IMR-90 (cell line): ENCODE results near the gene NOD2. TPM values are rescaled to one million over a fixed set of nuclear protein-coding genes. Genes with fewer than 3 reads are reported as not detected.

Experiments used
- ATAC-seq: fragments of 200-7000 bp; cut with Tn5 transposase; 2 replicates; pipeline ENCODE4 v1.9.1; 2020; ENCODE audit warnings: low read depth, mild to moderate bottlenecking, moderate library complexity
- BruUV-seq: library from RNA; stranded (reverse); fragments of 400-500 nt; replicated peaks from 2 replicates; lab custom pipeline; 2021; lab: Mats Ljungman, UMichigan
- CTCF ChIA-PET: fragments of 300-600 bp; formaldehyde crosslinking; extraction: SDS; loops from one replicate; lab custom pipeline; 2021; ENCODE audit warnings: antibody characterized with exemption; lab: Yijun Ruan, JAX
- POLR2A ChIA-PET: fragments of 300-600 bp; sonication (Branson Sonifier 250); formaldehyde crosslinking; loops from one replicate; lab custom pipeline; 2022; ENCODE audit warnings: antibody characterized with exemption; ENCODE audit not compliant: unreplicated experiment; lab: Charles Lee
- DNase-seq: peaks from one replicate; pipeline ENCODE4 v3.0.0; 2013
- H2AFZ ChIP-seq: replicated peaks from 2 replicates; pipeline ENCODE3; 2013; ENCODE audit warnings: low read length, mild to moderate bottlenecking; ENCODE audit not compliant: poor library complexity
- H2AK5ac ChIP-seq: 2 replicates; pipeline ENCODE4 v1.6.1; 2013; ENCODE audit warnings: low read depth, low read length, inconsistent platforms
- H2AK9ac ChIP-seq: replicated peaks from 2 replicates; pipeline ENCODE3; 2013; ENCODE audit warnings: mild to moderate bottlenecking, low read depth, low read length, moderate library complexity; ENCODE audit not compliant: poor library complexity
- H2BK120ac ChIP-seq: 2 replicates; pipeline ENCODE4 v1.6.1; 2013; ENCODE audit warnings: low read depth, low read length, inconsistent platforms
- H2BK15ac ChIP-seq: 3 replicates; pipeline ENCODE4 v1.6.1; 2013; ENCODE audit warnings: low read depth, low read length, inconsistent platforms
- H2BK20ac ChIP-seq: 2 replicates; pipeline ENCODE4 v1.6.1; 2013; ENCODE audit warnings: low read depth, mild to moderate bottlenecking, inconsistent platforms, low read length, moderate library complexity
- H2BK5ac ChIP-seq: 2 replicates; pipeline ENCODE4 v1.6.1; 2013; ENCODE audit warnings: mild to moderate bottlenecking, low read depth, low read length, inconsistent platforms; ENCODE audit not compliant: poor library complexity, severe bottlenecking
- H3K14ac ChIP-seq: replicated peaks from 2 replicates; pipeline ENCODE4 v1.6.1; 2013; ENCODE audit warnings: low read depth, low read length, inconsistent platforms
- H3K18ac ChIP-seq: 2 replicates; pipeline ENCODE4 v1.6.1; 2013; ENCODE audit warnings: low read depth, low read length, control low read depth
- H3K23ac ChIP-seq: 2 replicates; pipeline ENCODE4 v1.6.1; 2013; ENCODE audit warnings: low read depth, low read length, inconsistent platforms
- H3K27ac ChIP-seq: 2 replicates; pipeline ENCODE4 v1.5.1; 2013; ENCODE audit warnings: mild to moderate bottlenecking, control low read depth, low read length; ENCODE audit not compliant: insufficient read depth
- H3K27me3 ChIP-seq: 2 replicates; pipeline ENCODE4 v1.6.1; 2013; ENCODE audit warnings: low read length; ENCODE audit not compliant: control insufficient read depth, insufficient read depth
- H3K36me3 ChIP-seq: 2 replicates; pipeline ENCODE4 v1.6.1; 2013; ENCODE audit warnings: low read length, mixed read lengths; ENCODE audit not compliant: control insufficient read depth, insufficient read depth
- H3K4ac ChIP-seq: 2 replicates; pipeline ENCODE4 v1.6.1; 2013; ENCODE audit warnings: low read depth, low read length, inconsistent platforms
- H3K4me1 ChIP-seq: 2 replicates; pipeline ENCODE4 v1.6.1; 2013; ENCODE audit warnings: low read length, mixed read lengths; ENCODE audit not compliant: control insufficient read depth, insufficient read depth
- H3K4me2 ChIP-seq: 2 replicates; pipeline ENCODE4 v1.6.1; 2013; ENCODE audit warnings: low read depth, mild to moderate bottlenecking, control low read depth, low read length, moderate library complexity
- H3K4me3 ChIP-seq: 2 replicates; pipeline ENCODE4 v1.5.1; 2013; ENCODE audit warnings: low read depth, mild to moderate bottlenecking, control low read depth, low read length, moderate library complexity; ENCODE audit not compliant: insufficient read depth
- H3K56ac ChIP-seq: 2 replicates; pipeline ENCODE4 v1.6.1; 2013; ENCODE audit warnings: low read length, inconsistent platforms; ENCODE audit not compliant: insufficient read depth; ENCODE audit errors: extremely low read depth
- H3K79me1 ChIP-seq, 2 experiments: 2 replicates each; pipeline ENCODE4 v1.6.1; 2013; ENCODE audit warnings: low read length in 2 of 2, inconsistent platforms in 1 of 2, low read depth in 1 of 2
- H3K9ac ChIP-seq: 2 replicates; pipeline ENCODE4 v1.6.1; 2013; ENCODE audit warnings: low read depth, low read length, control low read depth
- H3K9me1 ChIP-seq: 2 replicates; pipeline ENCODE4 v1.6.1; 2013; ENCODE audit warnings: low read length, inconsistent platforms; ENCODE audit not compliant: insufficient read depth
- H3K9me3 ChIP-seq: 2 replicates; pipeline ENCODE4 v1.6.1; 2013; ENCODE audit warnings: low read length; ENCODE audit not compliant: control insufficient read depth, insufficient read depth
- H4K20me1 ChIP-seq: 2 replicates; pipeline ENCODE4 v1.6.1; 2013; ENCODE audit warnings: low read length, inconsistent platforms; ENCODE audit not compliant: insufficient read depth
- H4K5ac ChIP-seq: 2 replicates; pipeline ENCODE4 v1.6.1; 2013; ENCODE audit warnings: mild to moderate bottlenecking, low read depth, low read length, control low read depth
- H4K8ac ChIP-seq, 2 experiments: 2 replicates each; pipeline ENCODE4 v1.6.1; 2013; ENCODE audit warnings: low read depth in 2 of 2, low read length in 2 of 2, control low read depth in 1 of 2, inconsistent platforms in 1 of 2
- H4K91ac ChIP-seq: 2 replicates; pipeline ENCODE4 v1.6.1; 2013; ENCODE audit warnings: low read depth, low read length, inconsistent platforms; ENCODE audit not compliant: insufficient read depth
- BHLHE40 ChIP-seq: fragments of 150-350 bp; IDR thresholded peaks from 2 replicates; pipeline ENCODE4 v1.6.1; 2016; ENCODE audit warnings: mild to moderate bottlenecking, low read depth, low read length
- CEBPB ChIP-seq: IDR thresholded peaks from 2 replicates; pipeline ENCODE4 v1.6.1; 2012; ENCODE audit warnings: low read depth, low read length, improper control_type of control experiment
- CHD1 ChIP-seq: IDR thresholded peaks from 2 replicates; pipeline ENCODE4 v1.6.1; 2012; ENCODE audit warnings: low read depth, low read length, improper control_type of control experiment
- FOS ChIP-seq: fragments of 150-350 bp; IDR thresholded peaks from 2 replicates; pipeline ENCODE4 v1.6.1; 2016; ENCODE audit warnings: low read depth, low read length
- MAFK ChIP-seq: IDR thresholded peaks from 2 replicates; pipeline ENCODE4 v1.6.1; 2012; ENCODE audit warnings: low read depth, low read length, improper control_type of control experiment
- MAZ ChIP-seq: IDR thresholded peaks from 2 replicates; pipeline ENCODE4 v1.6.1; 2012; ENCODE audit warnings: low read depth, mild to moderate bottlenecking, low read length, improper control_type of control experiment, moderate library complexity, borderline replicate concordance
- MXI1 ChIP-seq: IDR thresholded peaks from 2 replicates; pipeline ENCODE4 v1.6.1; 2012; ENCODE audit warnings: low read depth, mild to moderate bottlenecking, low read length, moderate library complexity, borderline replicate concordance
- NFE2L2 ChIP-seq: fragments of 150-350 bp; IDR thresholded peaks from 2 replicates; pipeline ENCODE4 v1.6.1; 2016; ENCODE audit warnings: low read depth, mild to moderate bottlenecking, low read length
- POLR2A ChIP-seq: IDR thresholded peaks from 2 replicates; pipeline ENCODE4 v1.6.1; 2012; ENCODE audit warnings: mild to moderate bottlenecking, low read depth, low read length
- RAD21 ChIP-seq: IDR thresholded peaks from 2 replicates; pipeline ENCODE4 v1.6.1; 2012; ENCODE audit warnings: low read length, improper control_type of control experiment
- RCOR1 ChIP-seq: IDR thresholded peaks from 2 replicates; pipeline ENCODE4 v1.6.1; 2012; ENCODE audit warnings: mild to moderate bottlenecking, low read length, improper control_type of control experiment; ENCODE audit not compliant: insufficient replicate concordance
- RFX5 ChIP-seq: IDR thresholded peaks from 2 replicates; pipeline ENCODE4 v1.8.0; 2012; ENCODE audit warnings: low read depth, mild to moderate bottlenecking, low read length, moderate library complexity
- SMC3 ChIP-seq: fragments of 150-350 bp; IDR thresholded peaks from 2 replicates; pipeline ENCODE4 v1.6.1; 2016; ENCODE audit warnings: low read depth, mild to moderate bottlenecking, antibody characterized with exemption, low read length, moderate library complexity
- WGBS, 2 experiments: methylation state at CpG; one replicate each; pipeline versions ENCODE4 v1.1.5 to v1.1.7; 2013; ENCODE audit warnings: missing lambda C conversion rate in 2 of 2; ENCODE audit not compliant: insufficient read length in 1 of 2; ENCODE audit errors: extremely low coverage in 2 of 2; 5-methylcytosine and 5-hydroxymethylcytosine counted together
- dilution Hi-C: fragments of 300-500 bp; cut with HindIII; formaldehyde crosslinking; loops from one replicate; pipeline ENCODE4 v1.14.3; 2018; ENCODE audit warnings: low sequenced_read_pairs; ENCODE audit not compliant: unreplicated experiment
- in situ Hi-C: fragments of 300-500 bp; cut with MboI; formaldehyde crosslinking; loops from 3 replicates; pipeline ENCODE4 v1.14.3; 2019; ENCODE audit warnings: low sequenced_read_pairs, inconsistent platforms, mixed read lengths
- intact Hi-C: fragments of 100-400 bp; cut with micrococcal nuclease; formaldehyde crosslinking; loops from 2 replicates; pipeline ENCODE4 v1.10.0; 2022
- polyA plus RNA-seq, 3 experiments: library from polyadenylated mRNA; depleted of rRNA; stranded (reverse); fragments of >200 nt; gene quantifications; 2 replicates each; pipeline ENCODE4 v1.2.3, GENCODE V29; 2012; ENCODE audit warnings: low replicate concordance in 1 of 3
- total RNA-seq: library from RNA; depleted of rRNA; stranded (reverse); fragments of >200 nt; gene quantifications from 2 replicates; pipeline ENCODE4 v1.2.3, GENCODE V29; 2012
- TF ChIP-seq, protein P1 (sequence below): fragments of 150-350 bp; IDR thresholded peaks from 2 replicates; pipeline ENCODE4 v1.6.1; 2016; ENCODE audit warnings: low read depth, mild to moderate bottlenecking, low read length, moderate library complexity, borderline replicate concordance
- TF ChIP-seq, protein P2 (sequence below): fragments of 150-350 bp; IDR thresholded peaks from 2 replicates; pipeline ENCODE4 v1.6.1; 2017; ENCODE audit warnings: mild to moderate bottlenecking, antibody characterized with exemption, low read length, low read depth
- TF ChIP-seq, protein P3 (sequence below): conservative IDR thresholded peaks from 2 replicates; pipeline ENCODE4 v1.5.1; 2012; ENCODE audit warnings: mild to moderate bottlenecking, low read depth, low read length, improper control_type of control experiment

Gene NOD2
- total and polyA plus RNA-seq, 2 of the 4 experiments (the other 2 are of a cell fraction) = not detected

DNA sequence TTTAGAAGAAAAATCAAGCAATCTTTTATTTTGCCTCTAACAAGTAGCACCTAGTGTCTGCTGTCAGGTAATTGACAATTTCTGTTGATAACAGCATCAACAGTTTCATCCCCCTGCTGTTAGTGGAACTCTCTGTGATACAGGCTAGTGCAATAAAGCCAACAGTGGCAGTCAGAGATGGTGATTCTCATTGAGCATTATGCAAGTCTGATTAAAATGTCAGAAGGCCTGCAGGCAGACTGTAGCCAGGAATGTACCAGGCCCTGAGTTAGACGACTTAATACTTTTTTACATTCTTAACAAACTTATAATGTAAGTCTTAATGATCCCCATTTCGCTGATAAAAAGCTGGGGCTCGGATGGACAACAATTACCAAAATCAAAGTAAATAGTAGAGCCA is 63.1 kb downstream of the NOD2 start:
- H3K4me1 ChIP-seq = no peaks in the 10 kb centered on the region
- no peak overlapping the region for H2BK20ac ChIP-seq
- H3K4me3 ChIP-seq = no peak overlapping the region
- in situ Hi-C loops (no loop called here), dilution Hi-C loops (no loop called here), intact Hi-C loops (no loop called here)
- CTCF ChIA-PET = interaction anchor here (0.6 kb wide), 1 partner anchor 25 kb away, joined by 4 read pairs; no protein-coding TSS in a partner anchor
- no peak overlapping the region for H2AFZ ChIP-seq
- H3K36me3 ChIP-seq = peaks cover 12% of the 10 kb centered on the region
- DNase-seq (no peak), ATAC-seq (no peak)
- H2AK5ac ChIP-seq = no peak overlapping the region
- no peak overlapping the region for H2BK5ac ChIP-seq
- H3K9me1 ChIP-seq = no peaks in the 10 kb centered on the region
- no peak overlapping the region for H3K9ac ChIP-seq
- no peak overlapping the region for H2AK9ac ChIP-seq
- no peak overlapping the region for H2BK120ac ChIP-seq
- no TSS peak for BruUV-seq
- WGBS, 2 experiments = no CpG with 5 or more reads among the region's 3 CpGs
- no peak overlapping the region for H3K4ac ChIP-seq
- no peak overlapping the region for H3K4me2 ChIP-seq
- H3K23ac ChIP-seq = no peak overlapping the region
- no peak overlapping the region for H3K56ac ChIP-seq
- H4K91ac ChIP-seq = no peak overlapping the region
- H2BK15ac ChIP-seq = no peak overlapping the region
- H3K9me3 ChIP-seq = no peaks in the 10 kb centered on the region
- peaks cover 6 to 8% of the 10 kb centered on the region in 2 experiments; a peak in 1 of 4 replicates for H3K79me1 ChIP-seq
- no peaks in the 10 kb centered on the region for H3K27me3 ChIP-seq
- no peak overlapping the region for H4K8ac ChIP-seq
- H4K20me1 ChIP-seq = no peaks in the 10 kb centered on the region
- TF ChIP-seq RAD21 (no peak), SMC3 (no peak), FOS (no peak), MXI1 (no peak), RCOR1 (no peak), CHD1 (no peak), CEBPB (no peak), RFX5 (no peak), BHLHE40 (no peak), NFE2L2 (no peak), POLR2A (no peak), MAFK (no peak), MAZ (no peak)
- TF ChIP-seq, protein P1, sequence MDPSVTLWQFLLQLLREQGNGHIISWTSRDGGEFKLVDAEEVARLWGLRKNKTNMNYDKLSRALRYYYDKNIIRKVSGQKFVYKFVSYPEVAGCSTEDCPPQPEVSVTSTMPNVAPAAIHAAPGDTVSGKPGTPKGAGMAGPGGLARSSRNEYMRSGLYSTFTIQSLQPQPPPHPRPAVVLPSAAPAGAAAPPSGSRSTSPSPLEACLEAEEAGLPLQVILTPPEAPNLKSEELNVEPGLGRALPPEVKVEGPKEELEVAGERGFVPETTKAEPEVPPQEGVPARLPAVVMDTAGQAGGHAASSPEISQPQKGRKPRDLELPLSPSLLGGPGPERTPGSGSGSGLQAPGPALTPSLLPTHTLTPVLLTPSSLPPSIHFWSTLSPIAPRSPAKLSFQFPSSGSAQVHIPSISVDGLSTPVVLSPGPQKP = no peak
- TF ChIP-seq, protein P2, sequence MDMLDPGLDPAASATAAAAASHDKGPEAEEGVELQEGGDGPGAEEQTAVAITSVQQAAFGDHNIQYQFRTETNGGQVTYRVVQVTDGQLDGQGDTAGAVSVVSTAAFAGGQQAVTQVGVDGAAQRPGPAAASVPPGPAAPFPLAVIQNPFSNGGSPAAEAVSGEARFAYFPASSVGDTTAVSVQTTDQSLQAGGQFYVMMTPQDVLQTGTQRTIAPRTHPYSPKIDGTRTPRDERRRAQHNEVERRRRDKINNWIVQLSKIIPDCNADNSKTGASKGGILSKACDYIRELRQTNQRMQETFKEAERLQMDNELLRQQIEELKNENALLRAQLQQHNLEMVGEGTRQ = no peak
- TF ChIP-seq, protein P3, sequence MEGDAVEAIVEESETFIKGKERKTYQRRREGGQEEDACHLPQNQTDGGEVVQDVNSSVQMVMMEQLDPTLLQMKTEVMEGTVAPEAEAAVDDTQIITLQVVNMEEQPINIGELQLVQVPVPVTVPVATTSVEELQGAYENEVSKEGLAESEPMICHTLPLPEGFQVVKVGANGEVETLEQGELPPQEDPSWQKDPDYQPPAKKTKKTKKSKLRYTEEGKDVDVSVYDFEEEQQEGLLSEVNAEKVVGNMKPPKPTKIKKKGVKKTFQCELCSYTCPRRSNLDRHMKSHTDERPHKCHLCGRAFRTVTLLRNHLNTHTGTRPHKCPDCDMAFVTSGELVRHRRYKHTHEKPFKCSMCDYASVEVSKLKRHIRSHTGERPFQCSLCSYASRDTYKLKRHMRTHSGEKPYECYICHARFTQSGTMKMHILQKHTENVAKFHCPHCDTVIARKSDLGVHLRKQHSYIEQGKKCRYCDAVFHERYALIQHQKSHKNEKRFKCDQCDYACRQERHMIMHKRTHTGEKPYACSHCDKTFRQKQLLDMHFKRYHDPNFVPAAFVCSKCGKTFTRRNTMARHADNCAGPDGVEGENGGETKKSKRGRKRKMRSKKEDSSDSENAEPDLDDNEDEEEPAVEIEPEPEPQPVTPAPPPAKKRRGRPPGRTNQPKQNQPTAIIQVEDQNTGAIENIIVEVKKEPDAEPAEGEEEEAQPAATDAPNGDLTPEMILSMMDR = no peak
- POLR2A ChIA-PET = no interaction called here
- H3K18ac ChIP-seq = no peak overlapping the region
- H3K14ac ChIP-seq = no peak overlapping the region
- H3K27ac ChIP-seq = no peak overlapping the region
- no peak overlapping the region for H4K5ac ChIP-seq
